GM21526 (cell line): Measurements from ENCODE around the gene CHST12.
"Not testable (repeated sequence)": the region's sequence is repeated elsewhere in the genome, so short reads cannot be mapped to it uniquely, and the experiment has no call there.

Experiments
- ATAC-seq: cut with Tn5 transposase; IDR thresholded peaks from one replicate; pipeline ENCODE4 v1.9.1; 2021; ENCODE audit warnings: moderate library complexity; ENCODE audit not compliant: unreplicated experiment, low FRiP score

CHST12 gene

DNA sequence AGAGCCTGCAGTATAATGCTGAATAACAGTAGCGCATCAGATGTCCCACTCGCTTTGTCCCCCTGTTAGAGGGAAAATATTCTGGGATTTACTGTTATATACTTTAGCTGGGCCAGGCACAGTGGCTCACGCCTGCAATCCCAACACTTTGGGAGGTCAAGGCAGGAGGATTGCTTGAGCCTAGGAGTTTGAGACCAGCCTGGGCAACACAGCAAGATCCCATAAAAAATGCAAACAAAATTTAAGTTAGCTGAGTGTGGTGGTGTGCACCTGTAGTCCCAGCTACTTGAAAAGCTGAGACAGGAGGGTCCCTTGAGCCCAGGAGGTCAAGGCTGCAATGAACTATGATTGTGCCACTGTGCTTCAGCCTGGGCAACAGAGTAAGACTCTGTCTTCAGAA lies 50.4 kb downstream of the CHST12 start:
- ATAC-seq, result not testable (repeated sequence)

- no peak for ATAC-seq
Measured at GRCh38 chr7:2459674-2460073, 56.3 kb downstream of the CHST12 start.

DNA sequence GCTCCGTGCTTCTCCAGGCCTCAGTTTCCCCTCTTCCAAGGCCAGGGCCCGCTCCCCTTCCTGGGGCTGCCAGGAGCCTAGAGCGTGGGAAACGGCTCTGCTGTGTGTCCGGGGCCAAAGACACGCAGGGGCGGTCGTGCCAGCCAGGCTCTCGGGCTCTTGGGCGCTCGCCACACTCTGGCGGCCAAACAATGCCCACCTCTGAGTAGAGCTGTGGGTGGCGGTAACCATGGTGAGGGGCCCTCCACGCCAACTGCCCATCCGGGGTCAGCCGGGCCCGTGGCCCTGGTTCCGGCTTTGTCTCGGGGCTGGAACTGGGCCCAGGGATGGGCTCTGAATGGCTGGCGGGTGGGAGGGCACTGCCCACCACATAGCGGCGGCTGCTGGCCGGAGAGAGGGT lies 56.8 kb downstream of the CHST12 start:
- no peak for ATAC-seq

GRCh38 chr7:2460641-2461040 lies 57.2 kb downstream of the CHST12 start:
- ATAC-seq, result no peak

DNA sequence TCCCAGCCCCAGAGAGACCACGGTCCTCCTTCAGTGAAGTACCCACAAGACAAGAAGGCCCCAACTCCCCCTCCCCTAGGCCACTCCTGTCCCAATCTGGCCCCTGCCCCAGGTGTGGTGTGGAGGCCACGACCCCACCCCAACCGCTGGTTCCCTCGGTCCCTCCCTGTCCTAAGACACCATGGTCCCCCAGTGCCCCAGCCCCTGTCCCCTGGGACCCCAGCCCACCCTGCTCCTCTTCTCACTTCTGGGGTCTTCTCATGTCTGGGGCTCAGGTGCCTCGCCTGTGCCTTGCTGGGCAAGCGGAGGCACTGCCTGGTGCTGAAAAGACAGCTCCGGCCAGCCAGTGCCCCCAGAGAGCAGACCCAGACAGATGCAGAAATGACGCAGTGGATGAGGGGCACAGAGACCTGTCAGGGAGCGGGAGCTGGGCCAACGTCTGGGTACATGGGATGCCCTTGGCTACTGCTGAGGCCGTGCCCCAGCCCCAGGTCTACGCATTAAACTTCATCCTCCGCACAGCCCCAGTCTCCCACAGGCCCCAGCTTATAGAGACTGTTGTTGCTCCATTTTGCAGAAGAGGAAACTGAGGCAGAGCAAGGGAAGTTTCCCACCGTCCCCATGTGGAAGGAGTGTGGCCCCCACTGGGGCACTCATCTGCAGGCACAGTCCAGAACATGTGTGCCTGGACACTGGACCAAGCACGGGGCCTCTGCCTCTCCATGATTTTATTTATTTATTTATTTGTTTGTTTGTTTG lies 58.0 kb downstream of the CHST12 start:
- ATAC-seq, result no peak

GRCh38 chr7:2462731-2463130 lies 59.3 kb downstream of the CHST12 start:
- ATAC-seq, result no peak

- no peak for ATAC-seq
Measured at GRCh38 chr7:2465928-2466327, 62.5 kb downstream of the CHST12 start.

- no peak for ATAC-seq
Measured at GRCh38 chr7:2466675-2467074, 63.3 kb downstream of the CHST12 start.

DNA sequence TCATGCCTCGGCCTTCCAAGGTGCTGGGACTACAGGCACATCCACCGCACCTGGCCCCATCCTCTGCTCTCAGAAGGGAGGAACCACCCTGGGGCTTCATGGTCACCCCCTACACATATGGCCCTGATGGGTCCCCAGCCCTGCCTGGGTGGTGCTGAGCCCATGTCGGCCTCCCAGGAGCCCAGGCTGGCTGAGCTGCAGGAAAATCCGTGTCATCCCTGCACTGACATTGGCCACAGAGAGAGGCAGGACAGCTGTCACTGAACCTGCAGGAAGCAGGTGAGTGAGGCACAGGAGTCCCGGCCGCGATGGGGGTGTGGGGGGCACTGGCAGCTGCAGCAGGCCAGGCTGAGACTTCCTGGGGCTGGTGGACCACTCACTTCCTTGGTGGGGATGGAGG lies 64.8 kb downstream of the CHST12 start:
- no peak for ATAC-seq

DNA sequence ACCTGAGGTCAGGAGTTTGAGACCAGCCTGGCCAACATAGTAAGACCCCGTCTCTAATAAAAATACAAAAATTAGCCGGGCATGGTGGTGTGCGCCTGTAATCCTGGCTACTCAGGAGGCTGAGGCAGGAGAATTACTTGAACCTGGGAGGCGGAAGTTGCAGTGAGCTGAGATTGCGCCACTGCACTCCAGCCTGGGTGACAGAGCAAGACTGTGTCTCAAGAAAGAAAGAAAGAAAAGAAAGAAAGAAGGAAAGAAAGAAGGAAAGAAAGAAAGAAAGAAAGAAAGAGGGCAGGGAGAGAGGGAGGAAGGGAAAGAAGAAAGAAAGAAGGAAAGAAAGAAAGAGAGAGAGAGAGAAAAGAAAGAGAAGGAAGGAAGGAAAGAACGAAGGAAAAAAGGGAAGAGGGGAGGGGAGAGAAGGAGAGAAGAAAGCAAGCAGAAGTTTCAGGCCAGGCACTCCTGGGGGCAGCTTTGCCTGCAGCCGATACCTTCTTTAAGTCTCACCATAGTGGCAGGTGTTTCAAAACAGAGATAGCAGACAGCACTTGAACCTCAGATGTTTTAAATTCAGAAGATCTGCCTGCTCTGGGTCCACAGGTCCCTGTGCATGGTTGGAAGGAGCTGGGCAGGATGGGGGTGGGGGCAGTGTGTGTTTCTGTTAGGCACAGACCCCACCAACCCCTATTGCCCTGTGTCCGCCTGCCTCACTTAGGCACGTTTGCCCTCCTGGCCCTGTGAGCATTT lies 66.2 kb downstream of the CHST12 start:
- ATAC-seq, result not testable (repeated sequence)

DNA sequence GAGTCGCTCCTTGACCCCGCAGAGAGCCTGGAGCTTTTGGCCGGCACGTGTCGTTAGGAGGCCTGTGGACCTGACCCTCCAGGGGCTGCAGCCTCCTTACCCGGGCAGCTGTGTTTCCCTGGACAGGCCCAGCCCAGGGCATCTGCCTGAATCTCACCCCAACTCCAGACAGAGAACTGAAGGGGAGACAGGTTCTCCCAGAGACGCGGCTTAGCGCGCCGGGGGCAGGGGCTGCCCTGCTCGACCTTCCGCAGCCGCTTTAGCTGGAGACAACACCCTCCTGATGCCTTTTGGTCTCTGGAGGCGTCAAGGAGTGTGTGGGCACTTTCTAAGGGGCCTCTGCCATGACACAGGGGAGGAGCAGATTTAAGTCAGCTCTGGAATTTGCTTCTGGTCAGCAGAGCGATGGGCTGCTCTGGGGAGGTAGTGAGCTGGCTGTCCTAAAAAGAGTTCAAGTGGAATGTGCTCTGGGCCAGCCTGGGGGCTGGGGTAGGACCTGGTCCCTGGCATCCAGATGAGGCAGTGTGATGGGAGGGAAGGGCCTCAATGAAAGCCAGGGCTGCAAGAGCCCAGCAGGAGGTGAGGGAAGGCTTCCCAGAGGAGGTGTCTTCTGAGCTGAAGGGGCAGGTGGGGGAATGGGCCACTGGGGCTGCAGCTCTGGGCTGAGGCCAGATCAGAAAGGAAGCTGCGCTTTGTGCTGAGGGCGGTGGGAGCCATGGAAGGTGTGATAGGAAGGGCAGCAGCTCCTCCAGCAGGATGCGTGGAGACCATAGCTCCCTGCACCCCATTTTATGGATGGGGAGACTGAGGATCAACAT lies 67.0 kb downstream of the CHST12 start:
- ATAC-seq, result no peak

- no peak for ATAC-seq
Measured at GRCh38 chr7:2471022-2471329, 67.6 kb downstream of the CHST12 start.

DNA sequence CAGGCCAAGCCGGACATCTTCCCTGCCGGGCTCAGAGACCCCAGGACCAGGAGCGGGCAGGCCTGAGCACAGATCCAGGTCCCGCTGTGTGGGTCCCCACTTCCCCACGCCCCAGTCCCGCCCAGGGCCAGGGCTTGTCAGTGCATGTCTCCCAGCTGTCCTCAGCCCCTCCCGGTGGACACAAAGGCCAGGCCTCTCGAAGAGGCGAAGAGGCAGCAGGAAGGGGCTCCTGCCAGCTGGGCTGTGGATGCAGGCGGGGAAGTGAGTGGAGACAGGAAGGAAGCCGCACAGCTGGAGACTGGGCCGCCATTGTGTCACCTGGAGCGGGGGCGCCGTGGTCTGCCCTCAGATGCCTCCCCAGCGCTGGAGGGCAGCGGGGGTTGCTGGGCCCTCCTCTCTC lies 68.0 kb downstream of the CHST12 start:
- ATAC-seq, result no peak

DNA sequence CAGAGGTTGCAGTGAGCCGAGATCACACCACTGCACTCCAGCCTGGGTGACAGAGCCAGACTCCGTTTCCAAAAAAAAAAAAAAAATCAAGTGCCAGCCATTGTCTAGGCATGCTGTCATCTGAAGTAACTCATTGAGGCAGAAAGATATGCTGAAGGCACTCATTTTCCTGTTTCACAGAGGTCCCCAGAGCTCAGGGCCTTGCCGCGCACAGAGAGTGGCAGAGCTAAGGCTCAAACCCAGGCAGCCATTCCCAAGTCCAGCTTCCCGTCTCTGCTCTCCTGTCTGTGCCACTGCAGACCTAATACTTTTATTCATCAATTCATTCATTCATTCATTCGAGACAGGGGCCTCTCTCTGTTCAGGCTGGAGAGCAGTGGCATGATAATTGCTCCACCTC lies 69.3 kb downstream of the CHST12 start:
- no peak for ATAC-seq

DNA sequence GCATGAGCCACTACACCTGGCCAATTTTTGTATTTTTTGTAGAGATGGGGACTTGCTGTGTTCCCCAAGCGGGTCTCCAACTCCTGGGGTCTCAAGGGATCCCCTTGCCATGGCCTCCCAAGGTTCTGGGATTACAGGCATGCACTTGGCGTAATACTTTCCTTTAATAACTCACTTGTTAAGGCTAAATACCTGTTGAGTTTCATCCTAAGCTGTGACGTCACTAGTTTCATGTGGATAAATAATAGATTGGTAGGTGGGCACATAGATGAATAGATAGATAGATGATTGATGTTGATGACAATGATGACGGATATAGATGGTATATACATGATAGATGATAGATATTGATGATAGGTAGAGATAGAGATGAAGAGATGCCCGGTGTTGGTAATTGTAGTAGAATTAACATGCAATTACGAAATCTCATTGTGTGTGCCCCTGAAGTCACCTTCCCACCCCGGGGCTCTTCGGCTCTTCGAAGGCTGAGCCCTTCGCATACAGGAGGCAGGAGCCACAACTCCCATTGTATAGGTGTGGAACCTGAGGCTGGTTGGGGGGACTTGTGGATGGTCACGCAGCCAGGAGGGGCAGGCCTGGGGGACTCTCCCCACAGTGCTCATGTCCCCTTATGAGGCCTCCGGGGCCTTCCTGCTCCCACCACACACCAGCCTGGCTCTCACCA lies 70.2 kb downstream of the CHST12 start:
- ATAC-seq, result no peak

- ATAC-seq, result no peak
Measured at GRCh38 chr7:2474224-2474623, 70.8 kb downstream of the CHST12 start.

DNA sequence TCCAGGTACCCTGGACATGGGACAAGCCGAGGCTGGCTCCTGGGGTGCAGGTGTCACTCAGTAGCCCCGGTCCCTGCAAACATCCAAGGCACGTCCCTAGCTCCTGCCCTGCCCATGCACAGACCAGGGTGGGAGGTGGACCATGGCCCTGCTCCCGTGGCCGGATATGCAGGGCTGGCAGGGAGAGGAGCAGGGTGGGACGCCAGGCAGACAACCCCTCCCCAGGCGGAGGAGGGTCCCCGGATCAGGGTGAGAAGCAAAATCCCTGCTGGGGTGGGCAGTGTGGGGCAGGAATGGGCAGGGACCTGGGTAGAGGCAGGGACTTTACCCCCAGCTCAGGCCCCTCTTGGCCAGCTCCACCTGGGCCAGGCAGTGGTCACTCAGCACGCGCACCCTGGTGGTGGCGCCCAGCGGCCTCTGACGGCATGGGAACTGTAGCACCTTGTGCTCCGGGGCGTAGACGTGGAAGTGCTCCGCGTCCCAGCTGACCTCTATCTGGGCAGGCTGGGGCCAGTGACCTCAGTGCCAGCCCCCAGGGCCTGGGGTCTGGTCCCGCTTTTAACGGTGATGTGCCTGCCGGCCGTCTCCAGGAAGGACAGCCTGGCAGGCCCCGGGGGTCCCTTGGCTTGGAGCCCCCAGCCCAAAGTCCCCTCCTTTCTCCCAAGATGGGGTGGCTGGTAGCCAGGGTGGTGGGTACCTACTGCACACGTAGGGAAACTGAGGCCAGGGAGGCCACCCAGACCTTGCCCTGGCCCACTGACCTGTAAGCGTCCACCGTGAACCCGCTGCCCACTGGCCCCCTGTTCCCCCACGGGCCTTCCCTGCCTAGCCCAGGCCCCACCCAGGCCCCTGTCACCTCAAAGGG lies 71.6 kb downstream of the CHST12 start:
- no peak for ATAC-seq

DNA sequence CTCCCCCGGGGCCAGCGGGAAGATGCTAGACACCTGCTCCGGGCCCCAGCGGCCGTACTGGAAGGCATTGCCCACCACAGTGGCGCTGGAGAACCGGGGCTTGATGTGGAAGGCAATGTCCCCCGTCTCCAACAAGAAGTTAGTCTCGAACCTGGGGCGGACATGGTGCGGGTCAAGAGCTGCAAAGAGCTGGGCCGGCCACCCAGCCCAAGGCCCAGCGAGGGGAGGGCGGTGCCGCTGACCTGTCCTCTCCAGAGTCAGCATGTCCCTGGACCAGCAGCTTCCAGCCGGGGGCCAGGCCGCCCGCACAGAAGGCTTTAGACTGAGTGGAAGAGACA lies 72.2 kb downstream of the CHST12 start:
- no peak for ATAC-seq

DNA sequence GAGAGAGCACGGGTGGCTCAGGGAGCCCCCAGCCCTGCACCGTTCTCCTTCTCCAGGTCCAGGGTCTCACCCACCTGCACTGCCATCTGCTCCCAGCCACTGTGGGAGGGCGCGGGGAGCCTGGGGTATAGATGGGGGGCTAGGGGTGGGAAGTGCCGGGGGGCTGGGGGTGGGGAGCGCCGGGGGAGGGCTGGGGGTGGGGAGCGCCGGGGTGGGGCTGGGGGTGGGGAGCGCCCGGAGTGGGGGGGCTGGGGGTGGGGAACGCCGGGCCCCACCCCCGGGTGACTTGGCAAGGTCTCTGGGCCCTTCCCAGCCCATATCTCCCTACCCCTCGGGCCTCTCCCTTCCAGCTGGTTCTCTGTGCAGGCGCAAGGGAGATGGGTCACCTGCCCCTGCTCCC lies 72.9 kb downstream of the CHST12 start, which contains the start of gene GRIFIN:
TSS of gene GRIFIN (minus strand) at position 101 of the 400 bp plus-strand sequence. CDS start at position 86, 15 bp downstream.
- no peak for ATAC-seq
